Limb (tissue), 2 donors: ENCODE results near the gene MRGPRX4.

Experiments
- DNase-seq, 2 donors: peaks; one replicate each; pipeline ENCODE4 v3.0.0-alpha.2; 2016; ENCODE audit errors: extremely low spot score in 2 of 2

Gene MRGPRX4

GRCh38 chr11:18209058-18209457 lies 36.4 kb downstream of the MRGPRX4 start:
- DNase-seq, result no peak

- no peak for DNase-seq
Measured at GRCh38 chr11:18221274-18221876, 48.7 kb downstream of the MRGPRX4 start.

- no peak for DNase-seq
Measured at GRCh38 chr11:18222814-18223421, 50.3 kb downstream of the MRGPRX4 start.
